Activated T-cell treated with anti-CD3 and anti-CD28 coated beads, Interleukin-2, amount 50 U/mL, for 1 hour (primary cell): ENCODE data around the gene INPP4A.

ENCODE experiments used
- DNase-seq: peaks from one replicate; pipeline ENCODE4 v3.0.0-alpha.2; 2020

INPP4A gene

GRCh38 chr2:98516571-98516970 lies 71.9 kb downstream of the INPP4A start:
- no peak for DNase-seq

- DNase-seq = no peak
Measured at GRCh38 chr2:98517636-98518035, 73.0 kb downstream of the INPP4A start.

- DNase-seq = peak; percentile 69
Measured at GRCh38 chr2:98518101-98518500, 73.4 kb downstream of the INPP4A start.

- DNase-seq = no peak
Measured at GRCh38 chr2:98519156-98519555, 74.5 kb downstream of the INPP4A start.

- DNase-seq = no peak
Measured at GRCh38 chr2:98519851-98520250, 75.2 kb downstream of the INPP4A start.

GRCh38 chr2:98520806-98521205 lies 76.1 kb downstream of the INPP4A start:
- DNase-seq = no peak

- DNase-seq = no peak
Measured at GRCh38 chr2:98521266-98521665, 76.6 kb downstream of the INPP4A start.

- no peak for DNase-seq
Measured at GRCh38 chr2:98522854-98523253, 78.2 kb downstream of the INPP4A start.

GRCh38 chr2:98524168-98524567 lies 79.5 kb downstream of the INPP4A start:
- no peak for DNase-seq

GRCh38 chr2:98528349-98528748 lies 83.7 kb downstream of the INPP4A start:
- DNase-seq = no peak

- DNase-seq = no peak
Measured at GRCh38 chr2:98530114-98530513, 85.5 kb downstream of the INPP4A start.

GRCh38 chr2:98532756-98533155 lies 88.1 kb downstream of the INPP4A start:
- DNase-seq = no peak

GRCh38 chr2:98533547-98533946 lies 88.9 kb downstream of the INPP4A start:
- DNase-seq = no peak

GRCh38 chr2:98534761-98535160 lies 90.1 kb downstream of the INPP4A start:
- DNase-seq = no peak

GRCh38 chr2:98535971-98536677 lies 91.5 kb downstream of the INPP4A start:
- no peak for DNase-seq

GRCh38 chr2:98537390-98538126 lies 92.9 kb downstream of the INPP4A start:
- DNase-seq = no peak

GRCh38 chr2:98538280-98539041 lies 93.8 kb downstream of the INPP4A start:
- DNase-seq = no peak

- no peak for DNase-seq
Measured at GRCh38 chr2:98539056-98539735, 94.5 kb downstream of the INPP4A start.

- DNase-seq = no peak
Measured at GRCh38 chr2:98540536-98540935, 95.9 kb downstream of the INPP4A start.

GRCh38 chr2:98541489-98541888 lies 96.8 kb downstream of the INPP4A start:
- no peak for DNase-seq

- no peak for DNase-seq
Measured at GRCh38 chr2:98541906-98542305, 97.2 kb downstream of the INPP4A start.

- no peak for DNase-seq
Measured at GRCh38 chr2:98543214-98543613, 98.6 kb downstream of the INPP4A start.

GRCh38 chr2:98543842-98544241 lies 99.2 kb downstream of the INPP4A start:
- DNase-seq = no peak
